GM12878 (cell line): ENCODE measurements around the gene ZNF608.

ENCODE experiments used
- EZH2 ChIP-seq: IDR thresholded peaks from 2 replicates; pipeline ENCODE4 v1.6.1; 2012; ENCODE audit warnings: low read depth, mild to moderate bottlenecking, control low read depth, inconsistent platforms, low read length, borderline replicate concordance; ENCODE audit not compliant: control insufficient read depth
- NFYB ChIP-seq: IDR thresholded peaks from 2 replicates; pipeline ENCODE4 v1.6.1; 2011; ENCODE audit warnings: low read depth, mild to moderate bottlenecking, low read length, improper control_type of control experiment, moderate library complexity; ENCODE audit not compliant: insufficient read depth
- POLR2AphosphoS2 ChIP-seq: IDR thresholded peaks from 2 replicates; pipeline ENCODE4 v1.6.1; 2011; ENCODE audit warnings: low read depth, mild to moderate bottlenecking, low read length, improper control_type of control experiment, moderate library complexity
- POLR2AphosphoS5 ChIP-seq: IDR thresholded peaks from 2 replicates; pipeline ENCODE4 v1.6.1; 2011; ENCODE audit warnings: mild to moderate bottlenecking, low read length, inconsistent platforms
- SREBF1 ChIP-seq: IDR thresholded peaks from 2 replicates; pipeline ENCODE4 v1.6.1; 2012; ENCODE audit warnings: mild to moderate bottlenecking, low read length
- STAT3 ChIP-seq: IDR thresholded peaks from 2 replicates; pipeline ENCODE4 v1.6.1; 2011; ENCODE audit warnings: low read depth, low read length, improper control_type of control experiment
- TF ChIP-seq, protein P1 (sequence below), 3 experiments: IDR thresholded peaks in 2 of 3; conservative IDR thresholded peaks in 1 of 3; 2 replicates each; pipeline ENCODE4 v1.5.1; 2011; ENCODE audit warnings: low read depth in 3 of 3, low read length in 3 of 3, mild to moderate bottlenecking in 3 of 3, control low read depth in 2 of 3, moderate library complexity in 2 of 3, inconsistent platforms in 1 of 3, mixed read lengths in 1 of 3; ENCODE audit not compliant: control insufficient read depth in 2 of 3, insufficient read depth in 1 of 3; ENCODE audit errors: extremely low read depth in 1 of 3

GRCh38 chr5:124698770-124699169, 47.7 kb downstream of the ZNF608 start:
- TF ChIP-seq STAT3 (no peak), SREBF1 (no peak), POLR2AphosphoS2 (no peak), POLR2AphosphoS5 (no peak), NFYB (no peak), EZH2 (no peak)
- TF ChIP-seq, protein P1, sequence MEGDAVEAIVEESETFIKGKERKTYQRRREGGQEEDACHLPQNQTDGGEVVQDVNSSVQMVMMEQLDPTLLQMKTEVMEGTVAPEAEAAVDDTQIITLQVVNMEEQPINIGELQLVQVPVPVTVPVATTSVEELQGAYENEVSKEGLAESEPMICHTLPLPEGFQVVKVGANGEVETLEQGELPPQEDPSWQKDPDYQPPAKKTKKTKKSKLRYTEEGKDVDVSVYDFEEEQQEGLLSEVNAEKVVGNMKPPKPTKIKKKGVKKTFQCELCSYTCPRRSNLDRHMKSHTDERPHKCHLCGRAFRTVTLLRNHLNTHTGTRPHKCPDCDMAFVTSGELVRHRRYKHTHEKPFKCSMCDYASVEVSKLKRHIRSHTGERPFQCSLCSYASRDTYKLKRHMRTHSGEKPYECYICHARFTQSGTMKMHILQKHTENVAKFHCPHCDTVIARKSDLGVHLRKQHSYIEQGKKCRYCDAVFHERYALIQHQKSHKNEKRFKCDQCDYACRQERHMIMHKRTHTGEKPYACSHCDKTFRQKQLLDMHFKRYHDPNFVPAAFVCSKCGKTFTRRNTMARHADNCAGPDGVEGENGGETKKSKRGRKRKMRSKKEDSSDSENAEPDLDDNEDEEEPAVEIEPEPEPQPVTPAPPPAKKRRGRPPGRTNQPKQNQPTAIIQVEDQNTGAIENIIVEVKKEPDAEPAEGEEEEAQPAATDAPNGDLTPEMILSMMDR (IDR thresholded peaks at IDR 0.05 in 2 of 3, conservative IDR thresholded peaks at IDR 0.05 in 1 of 3; ENCODE audit: control insufficient read depth in 2 of 3, extremely low read depth in 1 of 3, insufficient read depth in 1 of 3, low read depth in 3 of 3, low read length in 3 of 3): no peak
